OCI-M2 (cell line): Measurements from ENCODE around the gene SNX8.

Experiments
- DNase-seq: peaks from one replicate; lab custom pipeline; 2025; ENCODE audit not compliant: unreplicated experiment; lab: John Stamatoyannopoulos, UW

SNX8 gene

DNA sequence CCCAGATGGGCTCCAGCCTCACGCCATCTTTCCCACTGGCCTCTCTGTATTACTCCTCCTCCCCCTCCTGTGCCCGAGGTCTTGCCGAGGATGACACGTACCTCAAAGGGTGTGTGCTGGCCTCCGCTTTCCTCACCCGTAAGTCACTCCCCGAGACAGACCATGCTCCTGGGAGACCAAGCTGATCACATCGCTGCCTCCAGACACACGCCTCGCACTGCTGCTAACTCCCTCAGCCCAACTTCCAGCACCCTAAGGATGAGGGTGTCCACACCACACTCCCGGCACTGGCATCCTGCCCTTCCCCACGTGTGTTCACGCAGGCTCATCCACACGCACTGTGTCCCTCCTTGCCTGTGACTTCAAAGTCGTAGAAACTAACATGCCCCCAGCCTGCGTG, 105.5 kb downstream of the SNX8 start:
- no peak for DNase-seq

DNA sequence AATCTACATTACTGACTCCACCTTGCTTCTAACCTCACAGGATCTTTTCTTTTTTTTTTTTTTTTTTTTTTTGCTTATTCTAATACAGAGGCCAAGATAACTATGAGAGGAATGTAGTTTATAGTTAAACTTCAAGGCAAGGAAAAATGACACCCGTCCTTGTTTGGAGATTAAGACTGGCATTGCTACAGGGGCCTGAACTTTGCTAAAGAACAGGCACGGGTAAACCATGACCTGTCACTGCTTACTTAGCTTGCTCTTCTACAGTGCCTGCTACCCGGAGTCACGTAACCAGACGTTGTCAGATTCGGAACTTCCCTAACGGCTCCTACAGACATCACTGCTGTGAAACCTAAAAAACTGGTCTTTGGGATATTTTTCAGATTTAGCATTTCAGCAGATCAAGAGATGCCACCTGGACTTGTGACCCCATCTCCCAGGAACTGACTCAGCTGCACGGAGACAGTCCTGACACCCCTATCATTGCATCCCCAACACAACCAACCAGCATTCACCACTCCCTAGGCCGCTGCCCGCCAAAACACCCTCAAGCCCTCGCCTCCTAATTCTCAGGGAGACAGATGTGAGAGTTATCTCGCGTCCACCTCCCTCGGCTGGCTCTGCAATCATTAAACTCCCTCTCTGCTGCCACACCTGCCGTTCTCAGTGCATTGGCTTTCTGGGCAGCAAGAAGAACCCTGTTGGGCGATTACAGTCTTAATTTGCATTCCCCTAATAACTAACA, 109.0 kb downstream of the SNX8 start:
- no peak for DNase-seq

DNA sequence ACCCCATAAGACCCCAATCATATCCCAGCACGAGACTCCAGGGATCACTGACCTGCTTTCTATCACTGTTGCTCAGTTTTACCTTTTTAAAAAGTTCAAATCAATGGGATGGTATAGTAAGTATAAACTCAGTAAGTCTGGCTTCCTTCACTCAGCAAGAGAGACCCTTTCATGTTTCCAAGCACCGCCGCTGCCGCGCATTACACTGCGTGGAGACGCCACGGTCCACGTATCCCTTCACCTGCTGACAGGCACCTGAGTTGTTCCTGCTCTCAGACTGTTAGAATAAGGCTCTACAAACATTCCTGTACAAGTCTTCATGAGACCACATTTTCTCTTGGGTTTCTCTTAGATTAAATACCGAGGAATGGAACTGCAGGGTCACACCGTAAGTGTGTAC, 109.8 kb downstream of the SNX8 start:
- DNase-seq = no peak

DNA sequence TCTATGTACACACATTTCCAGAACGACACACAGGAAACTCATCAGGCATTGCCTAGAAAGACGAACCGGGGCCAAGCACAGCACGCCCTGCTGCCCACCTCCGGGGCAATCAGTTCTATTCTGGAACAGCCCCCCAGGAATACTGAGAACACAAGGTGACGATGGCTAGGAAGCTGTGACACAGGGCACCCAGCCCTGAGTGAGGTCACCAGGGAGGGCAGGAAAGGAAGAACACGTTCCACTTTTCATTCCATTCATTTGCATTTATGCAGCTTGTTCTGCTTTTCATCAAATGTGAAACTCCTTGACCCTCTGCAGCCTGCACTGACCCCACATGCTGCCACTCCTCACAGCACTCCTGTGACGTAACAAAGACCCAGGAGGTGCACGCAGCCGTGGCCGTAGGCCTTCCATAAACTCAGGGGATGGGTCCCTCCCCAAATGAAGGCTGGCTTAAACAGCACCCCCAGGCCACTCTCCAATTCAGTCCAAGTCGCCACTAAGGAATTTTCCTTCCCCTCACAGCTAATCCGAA, 110.4 kb downstream of the SNX8 start:
- DNase-seq = no peak

DNA sequence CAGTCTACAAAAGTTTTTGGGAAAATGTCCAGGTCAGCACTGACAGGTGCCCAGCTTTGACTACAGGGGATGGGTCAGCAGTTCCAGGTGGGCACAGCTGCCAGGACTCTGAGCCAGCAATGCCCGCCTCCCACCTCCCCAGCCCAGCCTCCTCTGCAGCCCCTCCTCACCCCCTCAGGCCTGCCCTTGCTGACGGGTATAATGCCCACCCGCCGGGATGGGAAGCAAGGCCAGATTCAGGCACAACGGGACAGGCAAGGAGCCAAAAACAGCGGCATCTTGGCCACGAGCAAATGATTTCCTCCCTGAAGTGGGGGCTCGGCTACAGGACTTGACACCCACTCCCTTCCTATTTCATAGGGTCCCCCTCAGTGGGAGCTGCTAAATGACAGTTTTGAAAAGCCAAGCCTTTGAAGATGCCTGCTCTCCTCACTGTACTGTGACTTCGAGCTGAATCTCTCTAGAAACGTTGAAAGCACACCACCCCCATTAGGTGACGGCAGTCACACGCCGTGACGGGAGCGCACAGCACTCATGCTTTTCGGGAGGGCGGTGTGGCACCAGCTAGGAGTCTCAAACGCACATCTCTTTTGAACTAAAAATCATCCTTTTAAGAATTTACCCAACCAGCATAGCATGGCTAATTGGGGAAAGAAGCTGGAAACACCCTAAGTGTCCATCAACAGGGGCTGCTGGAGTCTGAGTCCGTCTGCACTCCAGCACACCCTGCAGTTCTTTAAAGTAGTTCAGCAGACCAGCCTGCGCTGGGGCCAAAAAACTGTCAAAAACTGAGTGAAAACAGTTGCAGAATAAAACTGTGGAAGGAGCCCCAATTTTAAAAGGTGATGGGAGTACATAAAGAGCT, 111.1 kb downstream of the SNX8 start:
- no peak for DNase-seq

DNA sequence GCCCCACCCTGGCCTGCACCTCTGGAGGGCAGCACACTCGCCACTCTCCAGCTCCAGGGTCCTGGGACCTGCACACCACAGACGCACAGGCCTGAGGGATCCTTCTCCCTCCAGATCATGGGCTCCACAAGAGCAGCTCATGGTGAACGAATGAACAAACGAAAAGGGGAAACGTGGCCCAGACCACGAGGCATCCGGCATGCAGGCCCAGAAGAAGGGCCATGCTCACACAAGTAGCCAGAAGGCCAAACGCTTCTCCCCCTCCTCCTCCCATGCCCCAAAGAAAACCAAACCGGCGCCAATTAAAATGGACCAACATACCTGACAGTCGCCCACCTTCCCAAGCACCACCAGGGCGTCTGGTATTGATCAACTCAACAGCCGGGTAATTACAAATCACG, 111.9 kb downstream of the SNX8 start:
- no peak for DNase-seq
